Effector memory CD8-positive, alpha-beta T cell (primary cell): Measurements from ENCODE around the gene TNFRSF18.
"Not testable (repeated sequence)": the region's sequence is repeated elsewhere in the genome, so short reads cannot be mapped to it uniquely, and the experiment has no call there.

Experiments used
- ATAC-seq: fragments of 150-1000 bp; cut with Tn5 transposase; replicated peaks from 2 replicates; pipeline ENCODE4 v1.10.0; 2021; ENCODE audit warnings: mild to moderate bottlenecking, moderate library complexity
- DNase-seq, 3 experiments: peaks; one replicate each; pipeline ENCODE4 v3.0.0; 2021
- H3K27ac Mint-ChIP-seq, 2 donors: one replicate each; pipeline ENCODE4 v1.8.0; 2022; ENCODE audit warnings: mild to moderate bottlenecking in 2 of 2, mixed read lengths in 2 of 2, moderate library complexity in 2 of 2
- H3K27me3 Mint-ChIP-seq, 2 donors: one replicate each; pipeline ENCODE4 v1.8.0; 2022; ENCODE audit warnings: mixed read lengths in 2 of 2
- H3K36me3 Mint-ChIP-seq: one replicate; pipeline ENCODE4 v1.8.0; 2022; ENCODE audit warnings: mild to moderate bottlenecking, moderate library complexity, mixed read lengths; ENCODE audit not compliant: insufficient read depth
- H3K4me1 Mint-ChIP-seq, 2 donors: one replicate each; pipeline ENCODE4 v1.8.0; 2022; ENCODE audit warnings: low read depth in 2 of 2, mixed read lengths in 2 of 2
- H3K4me3 Mint-ChIP-seq, 2 donors: one replicate each; pipeline ENCODE4 v1.8.0; 2022; ENCODE audit warnings: mild to moderate bottlenecking in 2 of 2, mixed read lengths in 2 of 2, moderate library complexity in 2 of 2
- H3K9me3 Mint-ChIP-seq, 2 donors: one replicate each; pipeline ENCODE4 v1.8.0; 2022; ENCODE audit warnings: mixed read lengths in 2 of 2

The TNFRSF18 gene

GRCh38 chr1:1199141-1199960 lies 7.0 kb downstream of the TNFRSF18 start:
- no peaks in the 10 kb centered on the region for H3K27me3 Mint-ChIP-seq
- peak overlapping the region; percentile 76 to 86 for H3K27ac Mint-ChIP-seq
- H3K36me3 Mint-ChIP-seq: peaks cover 16% of the 10 kb centered on the region
- H3K9me3 Mint-ChIP-seq: no peaks in the 10 kb centered on the region
- ATAC-seq (no peak), DNase-seq (no peak)
- H3K4me1 Mint-ChIP-seq: peaks cover 2 to 5% of the 10 kb centered on the region in 2 donors
- H3K4me3 Mint-ChIP-seq: peak overlapping the region; percentile 45 to 60

GRCh38 chr1:1198423-1199140 lies 7.8 kb downstream of the TNFRSF18 start:
- H3K27ac Mint-ChIP-seq: peak overlapping the region in 1 of 2 donors; percentile 55
- ATAC-seq (no peak), DNase-seq (no peak)
- no peak overlapping the region for H3K4me3 Mint-ChIP-seq
- no peaks in the 10 kb centered on the region for H3K9me3 Mint-ChIP-seq
- H3K4me1 Mint-ChIP-seq: peaks cover 2 to 5% of the 10 kb centered on the region in 2 donors
- no peaks in the 10 kb centered on the region for H3K27me3 Mint-ChIP-seq
- peaks cover 16% of the 10 kb centered on the region for H3K36me3 Mint-ChIP-seq

GRCh38 chr1:1197551-1198422 lies 8.6 kb downstream of the TNFRSF18 start:
- peaks cover 14% of the 10 kb centered on the region for H3K36me3 Mint-ChIP-seq
- H3K4me1 Mint-ChIP-seq: peaks cover 2 to 5% of the 10 kb centered on the region in 2 donors
- no peak for DNase-seq
- no peaks in the 10 kb centered on the region for H3K9me3 Mint-ChIP-seq
- H3K4me3 Mint-ChIP-seq: no peak overlapping the region
- no peak for ATAC-seq
- peak overlapping the region in 1 of 2 donors; percentile 55 for H3K27ac Mint-ChIP-seq
- H3K27me3 Mint-ChIP-seq: no peaks in the 10 kb centered on the region

- peaks cover 2 to 5% of the 10 kb centered on the region in 2 donors for H3K4me1 Mint-ChIP-seq
- H3K36me3 Mint-ChIP-seq: peaks cover 15% of the 10 kb centered on the region
- H3K27me3 Mint-ChIP-seq: no peaks in the 10 kb centered on the region
- no peak overlapping the region for H3K27ac Mint-ChIP-seq
- H3K9me3 Mint-ChIP-seq: no peaks in the 10 kb centered on the region
- H3K4me3 Mint-ChIP-seq: no peak overlapping the region
- DNase-seq: no peak
- ATAC-seq: no peak
Measured at GRCh38 chr1:1197188-1197500, 9.2 kb downstream of the TNFRSF18 start.

- ATAC-seq (no peak), DNase-seq (no peak)
- H3K27me3 Mint-ChIP-seq: no peaks in the 10 kb centered on the region
- peaks cover 17% of the 10 kb centered on the region for H3K36me3 Mint-ChIP-seq
- peaks cover 2 to 5% of the 10 kb centered on the region in 2 donors for H3K4me1 Mint-ChIP-seq
- no peaks in the 10 kb centered on the region for H3K9me3 Mint-ChIP-seq
- H3K4me3 Mint-ChIP-seq: no peak overlapping the region
- H3K27ac Mint-ChIP-seq: no peak overlapping the region
Measured at GRCh38 chr1:1196431-1197187, 9.8 kb downstream of the TNFRSF18 start.

- H3K4me3 Mint-ChIP-seq, DNase-seq, ATAC-seq, H3K27ac Mint-ChIP-seq, H3K27me3 Mint-ChIP-seq, H3K9me3 Mint-ChIP-seq, H3K4me1 Mint-ChIP-seq: not testable (repeated sequence)
- peaks cover 17% of the 10 kb centered on the region for H3K36me3 Mint-ChIP-seq
Measured at GRCh38 chr1:1195726-1196125, 10.7 kb downstream of the TNFRSF18 start.

- H3K36me3 Mint-ChIP-seq: peaks cover 17% of the 10 kb centered on the region
- no peak overlapping the region for H3K4me3 Mint-ChIP-seq
- H3K27me3 Mint-ChIP-seq: no peaks in the 10 kb centered on the region
- DNase-seq (no peak), ATAC-seq (no peak)
- no peaks in the 10 kb centered on the region for H3K9me3 Mint-ChIP-seq
- no peak overlapping the region for H3K27ac Mint-ChIP-seq
- no peaks in the 10 kb centered on the region for H3K4me1 Mint-ChIP-seq
Measured at GRCh38 chr1:1194723-1195122, 11.7 kb downstream of the TNFRSF18 start.

GRCh38 chr1:1191734-1192133 lies 14.7 kb downstream of the TNFRSF18 start:
- no peak for ATAC-seq
- Mint-ChIP-seq H3K4me1 (no peaks in the 10 kb centered on the region), H3K4me3 (no peak overlapping the region), H3K36me3 (peaks cover 11% of the 10 kb centered on the region), H3K9me3 (no peaks in the 10 kb centered on the region), H3K27me3 (no peaks in the 10 kb centered on the region), H3K27ac (no peak overlapping the region)
- no peak for DNase-seq

- Mint-ChIP-seq H3K36me3 (peaks cover 3% of the 10 kb centered on the region), H3K27me3 (no peaks in the 10 kb centered on the region), H3K9me3 (no peaks in the 10 kb centered on the region), H3K27ac (no peak overlapping the region), H3K4me1 (no peaks in the 10 kb centered on the region), H3K4me3 (no peak overlapping the region)
- ATAC-seq (no peak), DNase-seq (no peak)
Measured at GRCh38 chr1:1189111-1189510, 17.3 kb downstream of the TNFRSF18 start.

- Mint-ChIP-seq H3K36me3 (peaks cover 3% of the 10 kb centered on the region), H3K27me3 (peaks cover 0 to 10% of the 10 kb centered on the region in 2 donors), H3K27ac (no peak overlapping the region), H3K4me1 (peaks cover 1 to 4% of the 10 kb centered on the region in 2 donors), H3K4me3 (no peak overlapping the region), H3K9me3 (no peaks in the 10 kb centered on the region)
- ATAC-seq (no peak), DNase-seq (no peak)
Measured at GRCh38 chr1:1187938-1188337, 18.5 kb downstream of the TNFRSF18 start.

- H3K36me3 Mint-ChIP-seq: no peaks in the 10 kb centered on the region
- ATAC-seq (no peak), DNase-seq (no peak)
- H3K27ac Mint-ChIP-seq: no peak overlapping the region
- peaks cover 1 to 4% of the 10 kb centered on the region in 2 donors for H3K4me1 Mint-ChIP-seq
- peaks cover 15 to 30% of the 10 kb centered on the region in 2 donors for H3K27me3 Mint-ChIP-seq
- H3K9me3 Mint-ChIP-seq: no peaks in the 10 kb centered on the region
- no peak overlapping the region for H3K4me3 Mint-ChIP-seq
Measured at GRCh38 chr1:1185101-1185765, 21.2 kb downstream of the TNFRSF18 start.

- Mint-ChIP-seq H3K27ac (no peak overlapping the region), H3K36me3 (no peaks in the 10 kb centered on the region), H3K9me3 (no peaks in the 10 kb centered on the region), H3K4me1 (peaks cover 1 to 4% of the 10 kb centered on the region in 2 donors), H3K27me3 (peaks cover 15 to 30% of the 10 kb centered on the region in 2 donors), H3K4me3 (no peak overlapping the region)
- DNase-seq (no peak), ATAC-seq (no peak)
Measured at GRCh38 chr1:1183833-1184775, 22.3 kb downstream of the TNFRSF18 start.
